PC-9 (cell line): Measurements from ENCODE around the gene DTX4. TPM values are rescaled to one million over a fixed set of nuclear protein-coding genes. Genes with fewer than 3 reads are reported as not detected.

ENCODE experiments used
- BruUV-seq: library from RNA; stranded (reverse); fragments of 400-500 nt; replicated peaks from 2 replicates; lab custom pipeline; 2021; lab: Mats Ljungman, UMichigan
- CTCF ChIA-PET: fragments of 300-600 bp; sonication (Branson Sonifier 250); formaldehyde crosslinking; loops from one replicate; lab custom pipeline; 2022; ENCODE audit warnings: antibody characterized with exemption; lab: Charles Lee
- POLR2A ChIA-PET: fragments of 300-600 bp; sonication (Branson Sonifier 250); formaldehyde crosslinking; loops from one replicate; lab custom pipeline; 2022; ENCODE audit warnings: antibody characterized with exemption; ENCODE audit not compliant: unreplicated experiment; lab: Charles Lee
- DNase-seq, 2 experiments: peaks; one replicate each; pipeline versions ENCODE4 v3.0.0 to v3.0.0-alpha.2; 2015 to 2022; ENCODE audit warnings: mixed read lengths in 1 of 2
- H2AFZ ChIP-seq: fragments of 200-600 bp; sonication (generic); 2 replicates; pipeline ENCODE4 v1.8.1; 2017; ENCODE audit warnings: antibody characterized with exemption
- H3F3A ChIP-seq: fragments of 200-600 bp; sonication (generic); 2 replicates; pipeline ENCODE4 v1.8.1; 2017; ENCODE audit warnings: antibody characterized with exemption, mild to moderate bottlenecking, low read depth; ENCODE audit not compliant: insufficient read depth
- H3K27ac ChIP-seq: fragments of 200-600 bp; sonication (generic); 2 replicates; pipeline ENCODE4 v1.6.1; 2016; ENCODE audit warnings: mixed run types
- H3K27me3 ChIP-seq: fragments of 200-600 bp; sonication (generic); 2 replicates; pipeline ENCODE4 v1.6.1; 2016; ENCODE audit warnings: low read depth, mixed run types; ENCODE audit not compliant: insufficient read depth
- H3K36me3 ChIP-seq: fragments of 200-600 bp; sonication (generic); 2 replicates; pipeline ENCODE4 v1.6.1; 2016; ENCODE audit warnings: low read depth, mixed run types
- H3K4me1 ChIP-seq: fragments of 200-600 bp; sonication (generic); replicated peaks from 2 replicates; pipeline ENCODE4 v1.6.1; 2016; ENCODE audit warnings: mixed run types; ENCODE audit not compliant: insufficient read depth
- H3K4me2 ChIP-seq: fragments of 200-600 bp; sonication (generic); 2 replicates; pipeline ENCODE4 v1.6.1; 2017; ENCODE audit warnings: mixed run types
- H3K4me3 ChIP-seq: fragments of 200-600 bp; sonication (generic); 2 replicates; pipeline ENCODE4 v1.6.1; 2016; ENCODE audit warnings: mixed run types
- H3K79me2 ChIP-seq: fragments of 200-600 bp; sonication (generic); 2 replicates; pipeline ENCODE4 v1.6.1; 2017; ENCODE audit warnings: low read depth, mixed run types
- H3K9me2 ChIP-seq: fragments of 200-600 bp; sonication (generic); 2 replicates; pipeline ENCODE4 v1.8.1; 2017; ENCODE audit warnings: mild to moderate bottlenecking; ENCODE audit not compliant: insufficient read depth
- H3K9me3 ChIP-seq: fragments of 200-600 bp; sonication (generic); 2 replicates; pipeline ENCODE4 v1.8.1; 2016; ENCODE audit warnings: low read depth; ENCODE audit not compliant: insufficient read depth
- H4K20me1 ChIP-seq: fragments of 200-600 bp; sonication (generic); 2 replicates; pipeline ENCODE4 v1.8.1; 2017; ENCODE audit not compliant: insufficient read depth
- EZH2 ChIP-seq: fragments of 200-600 bp; sonication (generic); IDR thresholded peaks from 2 replicates; pipeline ENCODE4 v1.8.0; 2017; ENCODE audit warnings: antibody characterized with exemption, low read depth
- intact Hi-C: fragments of 100-400 bp; cut with micrococcal nuclease; formaldehyde crosslinking; loops from one replicate; pipeline ENCODE4 v1.10.0; 2022; ENCODE audit not compliant: unreplicated experiment
- total RNA-seq: library from RNA; stranded (reverse); gene quantifications from 2 replicates; pipeline ENCODE4 v1.2.3, GENCODE V29; 2021
- TF ChIP-seq, protein P1 (sequence below): fragments of 200-600 bp; sonication (generic); conservative IDR thresholded peaks from 2 replicates; pipeline ENCODE4 v1.6.1; 2017; ENCODE audit warnings: mixed run types, antibody characterized with exemption, mild to moderate bottlenecking, moderate library complexity

DTX4 gene
- total RNA-seq, 1 experiment from 2014 or later, result 34.5 TPM

DNA sequence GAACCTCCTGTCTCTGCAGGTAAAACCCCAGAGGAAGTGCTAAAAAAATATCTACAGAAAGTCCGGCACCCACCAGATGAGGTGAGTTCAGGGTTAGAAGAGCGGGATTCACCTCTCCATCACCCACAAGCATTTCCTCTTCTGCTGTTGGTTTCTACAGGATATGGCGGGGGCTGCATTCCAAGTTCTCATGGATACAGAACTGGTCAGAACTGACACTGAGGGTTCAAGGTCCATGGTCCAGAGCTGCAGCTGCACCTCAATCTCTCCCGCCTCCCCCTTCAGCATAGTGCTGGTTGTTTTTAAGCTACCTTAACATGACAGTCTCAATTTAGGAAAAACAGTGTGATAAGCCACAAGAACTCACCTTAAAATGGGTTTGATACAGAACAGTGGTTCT, 19.2 kb downstream of the DTX4 start:
- Histone ChIP-seq H3K36me3 (peaks cover 71% of the 10 kb centered on the region), H3K27me3 (no peaks in the 10 kb centered on the region), H3F3A (peaks cover 25% of the 10 kb centered on the region), H2AFZ (no peak overlapping the region), H3K79me2 (peaks cover 37% of the 10 kb centered on the region), H3K4me1 (peaks cover 53% of the 10 kb centered on the region), H3K4me2 (peak overlapping the region; percentile 75; the same call in 1 of the 2 replicates), H3K27ac (peak overlapping the region; percentile 81), H3K9me3 (no peaks in the 10 kb centered on the region), H3K4me3 (no peak overlapping the region), H4K20me1 (no peaks in the 10 kb centered on the region), H3K9me2 (no peaks in the 10 kb centered on the region)
- POLR2A ChIA-PET, result no interaction called here
- intact Hi-C loops, result no loop called here
- no peak for DNase-seq
- TF ChIP-seq EZH2, result no peak
- TF ChIP-seq, protein P1, sequence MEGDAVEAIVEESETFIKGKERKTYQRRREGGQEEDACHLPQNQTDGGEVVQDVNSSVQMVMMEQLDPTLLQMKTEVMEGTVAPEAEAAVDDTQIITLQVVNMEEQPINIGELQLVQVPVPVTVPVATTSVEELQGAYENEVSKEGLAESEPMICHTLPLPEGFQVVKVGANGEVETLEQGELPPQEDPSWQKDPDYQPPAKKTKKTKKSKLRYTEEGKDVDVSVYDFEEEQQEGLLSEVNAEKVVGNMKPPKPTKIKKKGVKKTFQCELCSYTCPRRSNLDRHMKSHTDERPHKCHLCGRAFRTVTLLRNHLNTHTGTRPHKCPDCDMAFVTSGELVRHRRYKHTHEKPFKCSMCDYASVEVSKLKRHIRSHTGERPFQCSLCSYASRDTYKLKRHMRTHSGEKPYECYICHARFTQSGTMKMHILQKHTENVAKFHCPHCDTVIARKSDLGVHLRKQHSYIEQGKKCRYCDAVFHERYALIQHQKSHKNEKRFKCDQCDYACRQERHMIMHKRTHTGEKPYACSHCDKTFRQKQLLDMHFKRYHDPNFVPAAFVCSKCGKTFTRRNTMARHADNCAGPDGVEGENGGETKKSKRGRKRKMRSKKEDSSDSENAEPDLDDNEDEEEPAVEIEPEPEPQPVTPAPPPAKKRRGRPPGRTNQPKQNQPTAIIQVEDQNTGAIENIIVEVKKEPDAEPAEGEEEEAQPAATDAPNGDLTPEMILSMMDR, result no peak
- no TSS peak for BruUV-seq
- CTCF ChIA-PET, result no interaction called here

DNA sequence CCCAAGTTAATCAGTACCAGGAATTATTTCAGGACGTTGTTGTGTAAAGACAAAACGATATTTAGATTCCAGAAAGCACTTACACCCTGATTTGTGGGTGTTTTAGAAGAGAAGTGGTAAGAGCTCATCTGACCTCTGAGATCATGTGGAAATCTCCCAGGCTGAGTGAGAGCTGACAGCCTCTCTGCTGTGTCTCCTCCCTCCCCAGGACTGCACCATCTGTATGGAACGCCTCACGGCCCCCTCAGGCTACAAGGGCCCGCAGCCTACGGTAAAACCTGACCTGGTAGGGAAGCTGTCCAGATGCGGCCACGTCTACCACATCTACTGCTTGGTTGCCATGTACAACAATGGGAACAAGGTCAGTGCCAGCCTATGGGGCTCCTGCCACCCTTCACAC, 20.0 kb downstream of the DTX4 start:
- POLR2A ChIA-PET, result no interaction called here
- intact Hi-C loops, result no loop called here
- no TSS peak for BruUV-seq
- Histone ChIP-seq H3K4me1 (peaks cover 46% of the 10 kb centered on the region), H3K27me3 (no peaks in the 10 kb centered on the region), H3K9me3 (no peaks in the 10 kb centered on the region), H2AFZ (no peak overlapping the region), H3F3A (peaks cover 25% of the 10 kb centered on the region), H3K36me3 (peaks cover 76% of the 10 kb centered on the region), H3K9me2 (no peaks in the 10 kb centered on the region), H3K79me2 (peaks cover 31% of the 10 kb centered on the region), H3K4me3 (no peak overlapping the region), H3K27ac (no peak overlapping the region), H4K20me1 (no peaks in the 10 kb centered on the region), H3K4me2 (no peak overlapping the region)
- no peak for TF ChIP-seq EZH2
- TF ChIP-seq, protein P1, result no peak
- DNase-seq, result no peak
- CTCF ChIA-PET, result interaction anchor here (0.6 kb wide), 1 partner anchor 209 kb away, joined by 5 read pairs; no protein-coding TSS in a partner anchor

DNA sequence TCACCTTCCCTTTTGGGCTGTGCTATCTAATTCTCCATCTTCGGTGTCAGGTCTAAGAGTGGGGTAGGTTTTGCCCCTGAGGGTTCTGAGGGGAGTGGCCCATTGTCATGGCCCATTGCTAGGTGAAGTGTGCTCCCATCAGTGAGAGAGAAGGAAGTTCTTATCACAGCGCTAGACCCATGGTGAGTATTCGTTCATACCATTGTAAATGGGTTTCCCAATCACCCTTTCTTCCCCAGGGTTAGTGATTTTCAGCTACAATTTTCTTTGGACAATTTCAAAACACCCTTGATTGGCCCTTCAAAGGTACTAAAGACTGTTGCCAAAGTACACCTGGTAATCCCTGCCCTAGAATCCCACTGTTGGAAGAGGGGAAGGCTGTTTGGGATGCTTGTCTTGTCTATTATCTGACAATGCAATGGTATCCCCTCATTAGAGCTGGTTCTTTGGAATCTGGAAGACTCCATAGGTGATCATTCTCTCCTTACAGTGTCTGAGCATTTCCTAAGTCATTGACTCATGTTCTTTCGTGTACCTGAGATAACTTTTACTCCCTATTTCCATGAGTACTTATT, 20.6 kb downstream of the DTX4 start:
- H3K4me1 ChIP-seq, result peaks cover 40% of the 10 kb centered on the region
- DNase-seq, result no peak
- H3K9me2 ChIP-seq, result no peaks in the 10 kb centered on the region
- ChIA-PET POLR2A (no interaction called here), CTCF (no interaction called here)
- H3K27ac ChIP-seq, result no peak overlapping the region
- H4K20me1 ChIP-seq, result no peaks in the 10 kb centered on the region
- intact Hi-C loops, result no loop called here
- peaks cover 77% of the 10 kb centered on the region for H3K36me3 ChIP-seq
- no peaks in the 10 kb centered on the region for H3K27me3 ChIP-seq
- H3K9me3 ChIP-seq, result no peaks in the 10 kb centered on the region
- H3K79me2 ChIP-seq, result peaks cover 25% of the 10 kb centered on the region
- H3K4me3 ChIP-seq, result no peak overlapping the region
- no peak overlapping the region for H2AFZ ChIP-seq
- TF ChIP-seq EZH2, result no peak
- TF ChIP-seq, protein P1, result no peak
- peaks cover 25% of the 10 kb centered on the region for H3F3A ChIP-seq
- no peak overlapping the region for H3K4me2 ChIP-seq
- BruUV-seq, result no TSS peak
